Measurements from ENCODE around the gene ITGA2. TPM values are rescaled to one million over a fixed set of nuclear protein-coding genes. Genes with fewer than 3 reads are reported as not detected.

ITGA2 gene
- total and polyA plus RNA-seq, 2 of the 8 experiments (the other 6 are each of a cell fraction or from before 2014, with no cell fraction given): 1.4 to 7.7 TPM

DNA sequence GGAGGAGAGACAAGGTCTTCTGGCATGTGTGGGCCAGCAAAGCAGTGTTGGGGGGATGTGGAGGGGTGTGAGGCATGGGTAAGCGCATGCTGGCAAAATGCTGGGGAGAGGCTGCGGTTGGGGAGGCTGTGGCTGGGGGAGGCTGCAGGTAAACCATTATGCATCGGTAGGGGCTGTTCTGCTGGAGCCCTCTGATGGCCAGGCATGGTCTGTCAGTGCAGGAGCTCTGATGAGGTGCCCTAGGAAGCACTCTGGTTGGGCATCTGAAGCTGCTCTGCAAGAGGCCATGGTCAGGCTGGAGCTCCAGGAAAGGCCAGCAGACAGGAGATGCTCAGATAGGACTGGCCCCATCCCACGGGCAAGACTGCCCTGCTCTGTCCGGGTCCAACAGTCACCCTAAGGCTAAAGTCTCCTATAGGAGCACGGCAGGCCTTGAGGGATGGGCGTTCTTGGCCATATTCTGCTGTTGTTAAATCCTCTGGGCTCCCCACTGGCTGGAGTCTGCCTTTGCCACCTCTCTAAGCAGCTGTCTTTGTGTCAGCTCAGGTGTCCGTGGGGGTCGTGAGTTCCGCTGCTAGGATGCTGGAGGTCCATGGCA lies 28.7 kb downstream of the ITGA2 start:
- Histone ChIP-seq H4K8ac (ENCODE audit: extremely low read depth, insufficient read depth, low read length) (no peak overlapping the region), H2BK15ac (ENCODE audit: low read length) (no peak overlapping the region), H3K23me2 (ENCODE audit: low read depth, low read length) (no peaks in the 10 kb centered on the region), H2BK120ac (replicated peaks; ENCODE audit: low read depth, low read length) (no peak overlapping the region), H3K79me2 (ENCODE audit: control insufficient read depth in 1 of 2, insufficient read depth in 2 of 2, low read length in 2 of 2) (no peaks in the 10 kb centered on the region; a peak in 1 of 4 replicates), H4K5ac (ENCODE audit: insufficient read length, low read depth, low read length) (no peak overlapping the region), H3K18ac (ENCODE audit: extremely low read depth, low read length) (no peak overlapping the region), H3K56ac (replicated peaks; ENCODE audit: insufficient read length, low read depth, low read length) (no peak overlapping the region), H3K4me2 (ENCODE audit: insufficient read depth in 1 of 2, low read depth in 2 of 2, low read length in 2 of 2) (no peak overlapping the region), H3K79me1 (ENCODE audit: low read depth, low read length) (no peaks in the 10 kb centered on the region), H3K4me3 (ENCODE audit: extremely low read depth in 1 of 4, insufficient read depth in 2 of 4, low read depth in 3 of 4, low read length in 4 of 4) (no peak overlapping the region), H2BK12ac (ENCODE audit: low read depth, low read length) (no peak overlapping the region), H3K27ac (ENCODE audit: low read depth, low read length) (no peak overlapping the region), H3K9ac (replicated peaks in 1 of 4; ENCODE audit: extremely low read depth in 1 of 4, low read depth in 3 of 4, low read length in 3 of 4) (no peak overlapping the region), H3K9me3 (ENCODE audit: insufficient read depth in 2 of 2, low read depth in 1 of 2, low read length in 1 of 2) (no peaks in the 10 kb centered on the region; a peak in 1 of 4 replicates), H3K4me1 (replicated peaks in 1 of 4; ENCODE audit: control insufficient read depth in 3 of 4, insufficient read depth in 4 of 4, low read length in 3 of 4) (no peaks in the 10 kb centered on the region), H3K23ac (ENCODE audit: insufficient read length) (no peak overlapping the region), H4K20me1 (replicated peaks in 1 of 2; ENCODE audit: control insufficient read depth in 1 of 2, insufficient read depth in 2 of 2, low read length in 2 of 2) (peaks cover 0 to 1% of the 10 kb centered on the region in 2 experiments), H2AFZ (ENCODE audit: low read length) (no peak overlapping the region), H2BK20ac (ENCODE audit: low read length) (no peak overlapping the region), H4K91ac (replicated peaks; ENCODE audit: insufficient read length, low read length) (no peak overlapping the region), H2BK5ac (ENCODE audit: low read depth, low read length) (no peak overlapping the region), H3K4ac (replicated peaks; ENCODE audit: insufficient read length, low read depth, low read length) (no peak overlapping the region), H3K14ac (ENCODE audit: insufficient read length) (no peak overlapping the region), H3K36me3 (ENCODE audit: control insufficient read depth in 2 of 4, insufficient read depth in 4 of 4, low read length in 3 of 4) (no peaks in the 10 kb centered on the region), H3K27me3 (replicated peaks in 1 of 4; ENCODE audit: control insufficient read depth in 3 of 4, extremely low read depth in 1 of 4, insufficient read depth in 3 of 4, low read length in 3 of 4) (no peaks in the 10 kb centered on the region), H2AK5ac (ENCODE audit: low read depth, low read length) (no peak overlapping the region)
- WGBS, 2 experiments (ENCODE audit: extremely low coverage in 1 of 2, insufficient coverage in 1 of 2, insufficient read length in 1 of 2, insufficient replicate concordance in 2 of 2, low coverage in 1 of 2, low lambda C conversion rate in 2 of 2, missing lambda C conversion rate in 1 of 2): 92% methylated on average over 10 of the region's 10 CpGs; no CpG with 5 or more reads in 1 of the 2 experiments
- no peak for FAIRE-seq
- CTCF ChIA-PET (ENCODE audit: partially characterized antibody): interaction anchor here (1.4 kb wide), 1 partner anchor 18 kb away, joined by 5 read pairs; no protein-coding TSS in a partner anchor
- no peak for TF ChIP-seq SP1 (IDR thresholded peaks at IDR 0.05; ENCODE audit: low read depth, low read length)
- TF ChIP-seq, protein P1, sequence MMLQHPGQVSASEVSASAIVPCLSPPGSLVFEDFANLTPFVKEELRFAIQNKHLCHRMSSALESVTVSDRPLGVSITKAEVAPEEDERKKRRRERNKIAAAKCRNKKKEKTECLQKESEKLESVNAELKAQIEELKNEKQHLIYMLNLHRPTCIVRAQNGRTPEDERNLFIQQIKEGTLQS (IDR thresholded peaks at IDR 0.05; ENCODE audit: insufficient read depth, low read depth, low read length): no peak
- no peak for TF ChIP-seq POLR2A (IDR thresholded peaks at IDR 0.05; ENCODE audit: control extremely low read depth in 1 of 2, low read depth in 2 of 2, low read length in 2 of 2)
- no peak for TF ChIP-seq RFX5 (IDR thresholded peaks at IDR 0.05; ENCODE audit: borderline replicate concordance, low read depth, low read length)
- TF ChIP-seq POU5F1 (IDR thresholded peaks at IDR 0.05; ENCODE audit: low read depth, low read length): no peak
- TF ChIP-seq, protein P2, sequence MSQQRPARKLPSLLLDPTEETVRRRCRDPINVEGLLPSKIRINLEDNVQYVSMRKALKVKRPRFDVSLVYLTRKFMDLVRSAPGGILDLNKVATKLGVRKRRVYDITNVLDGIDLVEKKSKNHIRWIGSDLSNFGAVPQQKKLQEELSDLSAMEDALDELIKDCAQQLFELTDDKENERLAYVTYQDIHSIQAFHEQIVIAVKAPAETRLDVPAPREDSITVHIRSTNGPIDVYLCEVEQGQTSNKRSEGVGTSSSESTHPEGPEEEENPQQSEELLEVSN (IDR thresholded peaks at IDR 0.05): no peak
- TF ChIP-seq CBX8 (IDR thresholded peaks at IDR 0.05; ENCODE audit: borderline replicate concordance, low read depth, low read length): no peak
- TF ChIP-seq RAD21 (IDR thresholded peaks at IDR 0.05 in 1 of 2, conservative IDR thresholded peaks at IDR 0.05 in 1 of 2; ENCODE audit: low read depth in 2 of 2, low read length in 2 of 2): no peak
- DNase-seq (ENCODE audit: low read depth in 1 of 2, low spot score in 2 of 2): no peak
- POLR2A ChIA-PET (ENCODE audit: partially characterized antibody): no interaction called here

Measured in H1 (cell line).